CD4-positive, alpha-beta T cell treated with Interleukin-21 for 1 hour (primary cell): ENCODE data around the gene KRT80.

Source experiments
- DNase-seq: peaks from one replicate; pipeline ENCODE4 v3.0.0-alpha.2; 2020

KRT80 gene

DNA sequence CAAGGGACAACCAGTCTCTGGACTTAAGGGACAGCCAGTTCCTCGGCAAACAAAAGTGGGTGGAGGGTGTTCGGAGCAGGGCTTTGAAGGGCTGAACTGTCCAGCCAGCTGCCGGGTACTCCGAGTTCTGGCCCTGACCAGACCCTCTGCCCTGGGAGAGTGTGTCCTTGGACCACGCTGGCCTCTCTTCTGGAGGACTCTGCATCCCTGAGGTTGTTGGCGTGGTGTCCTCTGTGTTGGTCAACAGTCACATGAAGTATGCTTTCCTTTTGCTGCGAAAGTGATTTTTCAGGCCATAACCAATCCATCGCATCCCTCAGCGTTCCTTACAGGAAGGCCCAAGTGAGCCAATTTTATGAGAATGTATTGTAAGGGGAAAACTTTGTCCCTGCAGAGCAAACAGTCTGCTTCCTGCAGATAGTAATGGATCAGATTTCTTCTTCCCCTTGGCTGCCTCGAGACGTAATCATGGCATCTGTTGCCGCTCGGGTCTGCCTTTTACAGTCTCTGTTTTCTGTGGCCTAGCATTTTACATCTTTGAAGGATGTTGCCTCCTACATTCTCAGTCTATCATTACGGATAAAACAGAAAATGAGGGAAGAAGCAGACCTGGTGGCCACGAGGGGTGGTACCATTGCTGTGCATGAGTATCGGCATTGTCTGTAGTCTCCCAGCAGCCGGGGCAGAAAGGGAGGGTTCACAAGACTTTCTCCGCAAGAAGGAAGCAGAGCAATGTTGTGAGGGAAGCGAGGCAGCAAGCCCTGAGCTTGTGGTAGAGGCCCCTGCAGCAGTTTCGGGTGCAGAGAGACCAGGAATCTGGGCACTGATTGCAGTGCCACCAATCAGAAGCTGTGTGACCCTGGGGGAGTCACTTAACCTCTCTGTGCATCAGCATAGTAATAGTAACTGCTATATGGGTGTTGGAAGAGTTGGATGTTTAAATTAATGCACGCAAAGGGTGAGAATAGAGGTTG, 64.9 kb downstream of the KRT80 start:
- DNase-seq = no peak

GRCh38 chr12:52126050-52126604, 65.7 kb downstream of the KRT80 start:
- no peak for DNase-seq

DNA sequence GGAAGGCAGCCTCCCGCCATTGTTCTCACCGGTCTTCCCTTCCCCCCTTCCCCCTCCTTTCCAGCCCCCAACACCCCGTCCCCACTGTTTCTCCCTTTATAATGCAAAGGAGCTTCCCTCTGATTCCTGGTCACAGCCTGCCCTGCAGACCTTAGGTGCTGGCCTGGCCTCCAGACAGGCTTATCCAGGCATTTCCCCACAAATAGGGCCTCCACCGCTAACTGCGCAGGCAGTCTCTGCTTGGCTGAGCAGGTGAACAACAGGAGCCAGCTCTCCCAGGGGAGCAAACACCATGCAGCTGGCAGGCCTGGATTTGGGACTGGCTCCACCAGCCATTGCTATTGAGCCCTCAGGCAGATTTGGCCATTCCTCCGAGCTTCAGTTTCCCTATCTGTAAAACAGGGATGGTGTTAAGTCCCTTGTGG, 66.3 kb downstream of the KRT80 start:
- no peak for DNase-seq

GRCh38 chr12:52123487-52124186, 68.2 kb downstream of the KRT80 start:
- DNase-seq = no peak

- no peak for DNase-seq
Measured at GRCh38 chr12:52122904-52123303, 68.9 kb downstream of the KRT80 start.

GRCh38 chr12:52122540-52122871, 69.3 kb downstream of the KRT80 start:
- no peak for DNase-seq

GRCh38 chr12:52121824-52122539, 69.8 kb downstream of the KRT80 start:
- peak; percentile 60 for DNase-seq

- DNase-seq = no peak
Measured at GRCh38 chr12:52120951-52121823, 70.6 kb downstream of the KRT80 start.

DNA sequence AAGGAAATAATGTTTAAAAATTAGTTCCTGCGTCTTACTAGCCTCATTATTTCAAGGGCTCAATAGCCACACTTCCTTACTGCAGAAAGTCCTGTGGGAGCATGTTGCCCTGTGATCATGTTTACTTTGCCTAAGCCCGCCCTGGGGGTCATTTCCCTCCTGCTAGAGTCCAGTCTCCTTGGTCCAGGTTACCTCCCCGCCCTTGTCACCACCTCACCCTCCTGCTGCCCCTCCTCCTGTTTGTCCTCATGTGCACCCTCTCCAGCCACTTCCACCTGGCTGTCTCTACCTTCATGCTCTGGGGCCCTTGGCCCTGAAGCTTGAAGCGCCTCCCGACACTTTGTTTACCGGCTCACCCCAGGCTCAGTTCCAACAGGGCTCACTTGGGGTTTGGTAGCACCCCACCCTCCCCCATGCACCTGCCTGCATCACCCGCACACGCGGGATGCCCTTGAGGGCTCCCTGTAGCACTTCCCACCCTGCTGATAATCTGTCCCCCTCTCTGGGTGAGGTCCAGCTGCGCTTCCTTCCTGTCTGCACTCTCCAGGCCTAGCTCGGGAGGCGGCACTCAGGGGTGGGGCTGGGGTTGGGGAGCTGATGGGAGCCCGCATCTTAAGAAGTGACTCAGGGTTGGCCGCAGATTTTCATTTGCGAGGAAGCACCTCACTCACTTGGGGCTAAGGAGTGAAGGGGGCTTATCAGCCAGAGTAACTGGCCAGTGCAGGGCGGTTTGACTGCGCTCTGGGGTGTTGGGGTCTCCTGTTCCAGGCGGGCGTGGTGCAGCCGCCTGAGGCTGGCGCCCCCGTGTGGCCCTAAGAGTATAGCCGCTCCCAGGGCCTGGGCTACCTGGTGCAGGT, 72.2 kb downstream of the KRT80 start:
- peak; percentile 41 for DNase-seq
